ENCODE results near the gene TSPAN18.

TSPAN18 gene

DNA sequence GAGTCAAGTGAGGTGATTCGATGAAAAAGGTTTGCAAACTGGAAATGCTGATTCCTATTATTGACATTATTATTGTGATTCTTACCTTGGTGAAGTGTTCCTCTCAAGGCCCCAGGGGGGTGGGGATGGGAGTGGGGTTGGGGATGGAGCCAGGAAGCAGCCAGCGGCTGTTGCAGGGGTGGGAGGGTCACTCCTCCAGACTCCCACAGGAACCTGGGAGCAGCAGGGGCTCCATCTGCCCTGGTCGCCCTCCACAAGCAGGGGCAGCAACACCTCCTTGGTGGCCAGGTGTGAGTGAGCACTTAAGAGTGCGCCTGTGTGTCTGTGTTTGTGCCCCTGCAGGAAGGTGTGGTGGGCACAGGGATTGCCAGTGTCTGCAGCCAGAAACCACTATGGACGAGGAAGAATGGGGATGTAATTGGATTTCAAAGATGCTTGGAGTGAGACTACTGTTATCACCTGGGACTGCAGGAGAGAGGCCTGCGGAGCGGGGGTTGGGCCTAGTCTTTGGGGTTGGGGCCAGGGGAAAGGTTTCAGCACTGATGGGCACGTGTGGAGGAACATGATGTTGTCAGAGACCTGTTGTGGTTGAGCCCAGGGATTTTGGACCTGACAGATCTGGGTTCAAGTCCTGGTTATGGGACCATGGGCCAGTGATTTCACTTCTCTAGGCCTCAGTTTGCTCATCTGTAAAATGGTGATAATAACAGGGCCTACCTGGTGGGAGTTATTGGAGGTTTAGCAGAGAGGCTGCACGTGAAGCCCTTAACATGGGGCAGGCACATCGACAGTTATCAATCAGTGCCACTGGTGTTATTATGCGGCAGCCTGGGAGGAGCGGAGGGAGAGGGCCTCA, 227.5 kb downstream of the TSPAN18 start:
- Histone ChIP-seq H3K9ac (ENCODE audit: low read length) (no peak overlapping the region), H3K4me2 (ENCODE audit: low read length) (no peak overlapping the region)

DNA sequence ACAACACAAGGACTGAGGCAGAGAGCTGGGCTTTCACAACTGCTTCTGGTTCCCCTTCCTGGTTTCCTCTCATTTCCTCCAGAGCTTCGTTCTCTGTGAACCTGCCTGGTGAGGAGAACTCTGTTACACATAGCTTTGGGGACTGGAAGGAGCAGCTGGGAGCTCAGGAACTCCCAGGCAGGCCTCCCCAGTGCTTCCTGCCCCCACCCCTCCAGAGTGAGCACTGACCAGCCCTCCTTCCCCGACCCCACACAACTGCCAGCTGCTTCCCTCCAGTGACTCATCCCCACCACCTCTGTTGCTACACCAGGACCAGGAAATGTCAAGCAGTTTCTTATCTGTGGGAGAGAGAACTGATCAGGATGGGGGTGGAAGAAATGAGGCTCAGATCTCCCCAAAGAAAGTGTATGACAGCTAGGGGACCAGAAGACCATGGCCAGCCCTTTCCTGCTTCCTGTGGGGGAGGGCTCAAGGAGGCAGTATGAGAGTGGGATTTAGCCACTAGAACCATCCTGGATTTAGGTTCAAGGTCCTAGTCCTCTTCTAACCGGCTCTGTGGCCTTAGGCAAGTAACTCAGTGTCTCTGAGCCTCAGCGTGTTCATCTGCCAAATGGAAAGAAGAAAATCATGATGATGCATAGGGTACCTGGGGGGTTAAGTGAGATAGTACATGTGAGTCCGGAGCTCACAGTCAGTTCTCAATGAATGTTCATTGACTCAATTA, 228.4 kb downstream of the TSPAN18 start:
- Histone ChIP-seq H3K9ac (ENCODE audit: low read length) (no peak overlapping the region), H3K27ac (ENCODE audit: low read depth, low read length, poor library complexity, severe bottlenecking) (no peak overlapping the region), H3K4me2 (ENCODE audit: low read length) (no peak overlapping the region), H4K20me1 (ENCODE audit: insufficient read depth, low read length) (no peaks in the 10 kb centered on the region), H3K36me3 (ENCODE audit: insufficient read depth, low read length) (no peaks in the 10 kb centered on the region), H3K9me2 (ENCODE audit: low read depth, low read length) (no peaks in the 10 kb centered on the region), H3K4me1 (ENCODE audit: insufficient read depth, low read length, severe bottlenecking) (no peaks in the 10 kb centered on the region), H2AFZ (ENCODE audit: low read length) (no peak overlapping the region), H3K4me3 (ENCODE audit: low read depth, low read length, poor library complexity, severe bottlenecking) (no peak overlapping the region), H3K9me3 (ENCODE audit: low read length) (no peaks in the 10 kb centered on the region), H3K27me3 (ENCODE audit: insufficient read depth, low read length) (0 out of 2 replicates have a peak, but pooled peaks cover 8% of the 10 kb centered on the region), H3K79me2 (ENCODE audit: insufficient read depth, low read length) (no peaks in the 10 kb centered on the region), H3F3A (ENCODE audit: insufficient read depth, low read length) (no peaks in the 10 kb centered on the region)
- TF ChIP-seq, protein P1, sequence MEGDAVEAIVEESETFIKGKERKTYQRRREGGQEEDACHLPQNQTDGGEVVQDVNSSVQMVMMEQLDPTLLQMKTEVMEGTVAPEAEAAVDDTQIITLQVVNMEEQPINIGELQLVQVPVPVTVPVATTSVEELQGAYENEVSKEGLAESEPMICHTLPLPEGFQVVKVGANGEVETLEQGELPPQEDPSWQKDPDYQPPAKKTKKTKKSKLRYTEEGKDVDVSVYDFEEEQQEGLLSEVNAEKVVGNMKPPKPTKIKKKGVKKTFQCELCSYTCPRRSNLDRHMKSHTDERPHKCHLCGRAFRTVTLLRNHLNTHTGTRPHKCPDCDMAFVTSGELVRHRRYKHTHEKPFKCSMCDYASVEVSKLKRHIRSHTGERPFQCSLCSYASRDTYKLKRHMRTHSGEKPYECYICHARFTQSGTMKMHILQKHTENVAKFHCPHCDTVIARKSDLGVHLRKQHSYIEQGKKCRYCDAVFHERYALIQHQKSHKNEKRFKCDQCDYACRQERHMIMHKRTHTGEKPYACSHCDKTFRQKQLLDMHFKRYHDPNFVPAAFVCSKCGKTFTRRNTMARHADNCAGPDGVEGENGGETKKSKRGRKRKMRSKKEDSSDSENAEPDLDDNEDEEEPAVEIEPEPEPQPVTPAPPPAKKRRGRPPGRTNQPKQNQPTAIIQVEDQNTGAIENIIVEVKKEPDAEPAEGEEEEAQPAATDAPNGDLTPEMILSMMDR (IDR thresholded peaks at IDR 0.05; ENCODE audit: low read length): no peak
- TF ChIP-seq EZH2 (IDR thresholded peaks at IDR 0.05; ENCODE audit: borderline replicate concordance, low read length): no peak

More for the DNA sequence above, 227.5 kb downstream of the TSPAN18 start:
- no peaks in the 10 kb centered on the region for H3K79me2 ChIP-seq (ENCODE audit: insufficient read depth, low read length)
- TF ChIP-seq, protein P1 (IDR thresholded peaks at IDR 0.05; ENCODE audit: low read length): no peak
- TF ChIP-seq EZH2 (IDR thresholded peaks at IDR 0.05; ENCODE audit: borderline replicate concordance, low read length): no peak
- H3K4me1 ChIP-seq (ENCODE audit: insufficient read depth, low read length, severe bottlenecking): no peaks in the 10 kb centered on the region
- H3K9me2 ChIP-seq (ENCODE audit: low read depth, low read length): no peaks in the 10 kb centered on the region
- no peaks in the 10 kb centered on the region for H3K36me3 ChIP-seq (ENCODE audit: insufficient read depth, low read length)
- H3F3A ChIP-seq (ENCODE audit: insufficient read depth, low read length): no peaks in the 10 kb centered on the region
- H3K27ac ChIP-seq (ENCODE audit: low read depth, low read length, poor library complexity, severe bottlenecking): no peak overlapping the region
- no peaks in the 10 kb centered on the region for H4K20me1 ChIP-seq (ENCODE audit: insufficient read depth, low read length)
- no peak overlapping the region for H3K4me3 ChIP-seq (ENCODE audit: low read depth, low read length, poor library complexity, severe bottlenecking)
- H3K27me3 ChIP-seq (ENCODE audit: insufficient read depth, low read length): 0 out of 2 replicates have a peak, but pooled peaks cover 8% of the 10 kb centered on the region
- H2AFZ ChIP-seq (ENCODE audit: low read length): no peak overlapping the region
- H3K9me3 ChIP-seq (ENCODE audit: low read length): no peaks in the 10 kb centered on the region

DNA sequence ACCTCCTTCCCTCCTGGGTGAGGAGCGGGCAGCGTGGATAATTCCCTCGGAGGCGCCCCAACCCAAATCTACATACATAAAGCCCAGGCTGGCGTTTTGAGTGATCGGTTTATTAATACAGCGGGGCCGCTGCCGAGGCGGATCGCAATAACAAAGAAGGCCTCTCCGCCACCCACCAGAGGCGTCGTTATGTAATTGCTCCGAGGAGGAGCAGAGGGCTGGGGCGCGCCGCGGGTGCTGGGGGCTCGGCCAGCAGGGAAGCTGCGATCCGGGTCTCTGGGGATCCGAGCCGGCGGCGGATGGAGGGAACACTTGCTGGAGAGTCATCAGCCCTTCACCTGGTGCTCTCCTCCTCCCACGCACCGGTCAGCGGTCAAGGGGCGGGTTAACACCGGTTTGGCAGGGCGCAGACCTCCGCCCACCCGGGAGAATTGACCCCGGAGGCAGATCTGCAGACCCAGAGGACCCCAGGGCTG, 230.3 kb downstream of the TSPAN18 start:
- Histone ChIP-seq H3K79me2 (ENCODE audit: insufficient read depth, low read length) (no peaks in the 10 kb centered on the region), H3K4me3 (ENCODE audit: low read depth, low read length, poor library complexity, severe bottlenecking) (no peak overlapping the region), H3K27ac (ENCODE audit: low read depth, low read length, poor library complexity, severe bottlenecking) (no peak overlapping the region), H3F3A (ENCODE audit: insufficient read depth, low read length) (no peaks in the 10 kb centered on the region), H3K27me3 (ENCODE audit: insufficient read depth, low read length) (0 out of 2 replicates have a peak, but pooled peaks cover 7% of the 10 kb centered on the region), H3K9me2 (ENCODE audit: low read depth, low read length) (no peaks in the 10 kb centered on the region), H3K4me2 (ENCODE audit: low read length) (no peak overlapping the region), H3K9me3 (ENCODE audit: low read length) (no peaks in the 10 kb centered on the region), H2AFZ (ENCODE audit: low read length) (no peak overlapping the region), H3K4me1 (ENCODE audit: insufficient read depth, low read length, severe bottlenecking) (no peaks in the 10 kb centered on the region), H3K9ac (ENCODE audit: low read length) (no peak overlapping the region), H4K20me1 (ENCODE audit: insufficient read depth, low read length) (no peaks in the 10 kb centered on the region), H3K36me3 (ENCODE audit: insufficient read depth, low read length) (no peaks in the 10 kb centered on the region)
- no peak for TF ChIP-seq EZH2 (IDR thresholded peaks at IDR 0.05; ENCODE audit: borderline replicate concordance, low read length)
- TF ChIP-seq, protein P1 (IDR thresholded peaks at IDR 0.05; ENCODE audit: low read length): no peak

Measured in OCI-LY1 (cell line).